ENCODE results near the gene PGM5.

Gene PGM5

DNA sequence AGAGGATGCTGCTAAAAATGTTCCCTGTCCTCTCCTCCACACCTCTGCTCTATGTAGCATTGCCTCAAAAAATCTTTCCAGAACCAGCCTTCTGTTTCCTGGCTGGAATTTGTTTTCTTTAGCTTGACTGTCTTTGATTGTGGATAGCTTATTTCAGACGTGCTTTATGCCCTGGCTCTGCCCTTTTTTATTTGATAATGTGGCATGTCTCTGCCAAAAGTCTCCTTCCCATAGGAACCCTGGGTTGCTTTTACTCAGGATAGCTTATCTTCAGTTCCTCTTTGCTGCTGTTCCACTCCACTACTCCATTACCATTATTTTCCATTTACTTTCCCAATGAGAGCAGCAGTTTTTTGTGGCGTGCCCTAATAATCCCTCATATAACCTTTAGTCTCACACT, 185.2 kb downstream of the PGM5 start:
- DNase-seq, result no peak

DNA sequence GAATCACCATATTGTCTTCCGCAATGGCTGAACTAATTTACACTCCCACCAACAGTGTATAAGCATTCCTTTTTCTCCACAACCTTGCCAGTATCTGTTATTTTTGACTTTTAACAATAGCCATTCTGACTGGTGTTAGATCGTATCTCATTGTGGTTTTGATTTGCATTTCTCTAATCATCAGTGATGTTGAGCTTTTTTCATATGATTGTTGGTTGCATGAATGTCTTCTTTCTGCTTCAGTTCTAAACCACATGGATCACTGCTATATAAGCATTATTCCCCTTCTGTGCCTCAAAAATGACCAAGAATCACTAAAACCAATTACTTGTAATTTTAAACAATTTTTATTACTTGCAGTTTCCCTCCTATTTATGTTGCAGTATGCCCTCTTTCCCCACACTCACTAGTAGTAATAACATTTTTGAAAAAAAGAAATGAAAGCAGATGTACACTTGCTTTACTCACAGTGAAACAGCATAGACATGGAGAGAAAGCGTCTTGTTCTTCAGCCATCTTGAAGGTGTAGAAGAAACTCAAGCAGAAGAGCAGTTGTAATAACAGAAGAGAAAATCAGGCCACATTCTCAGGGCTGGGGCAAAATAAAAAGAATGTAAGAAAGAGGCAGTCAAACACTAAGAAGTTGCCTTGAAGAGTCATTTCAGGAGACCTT, 188.8 kb downstream of the PGM5 start:
- no peak for DNase-seq

DNA sequence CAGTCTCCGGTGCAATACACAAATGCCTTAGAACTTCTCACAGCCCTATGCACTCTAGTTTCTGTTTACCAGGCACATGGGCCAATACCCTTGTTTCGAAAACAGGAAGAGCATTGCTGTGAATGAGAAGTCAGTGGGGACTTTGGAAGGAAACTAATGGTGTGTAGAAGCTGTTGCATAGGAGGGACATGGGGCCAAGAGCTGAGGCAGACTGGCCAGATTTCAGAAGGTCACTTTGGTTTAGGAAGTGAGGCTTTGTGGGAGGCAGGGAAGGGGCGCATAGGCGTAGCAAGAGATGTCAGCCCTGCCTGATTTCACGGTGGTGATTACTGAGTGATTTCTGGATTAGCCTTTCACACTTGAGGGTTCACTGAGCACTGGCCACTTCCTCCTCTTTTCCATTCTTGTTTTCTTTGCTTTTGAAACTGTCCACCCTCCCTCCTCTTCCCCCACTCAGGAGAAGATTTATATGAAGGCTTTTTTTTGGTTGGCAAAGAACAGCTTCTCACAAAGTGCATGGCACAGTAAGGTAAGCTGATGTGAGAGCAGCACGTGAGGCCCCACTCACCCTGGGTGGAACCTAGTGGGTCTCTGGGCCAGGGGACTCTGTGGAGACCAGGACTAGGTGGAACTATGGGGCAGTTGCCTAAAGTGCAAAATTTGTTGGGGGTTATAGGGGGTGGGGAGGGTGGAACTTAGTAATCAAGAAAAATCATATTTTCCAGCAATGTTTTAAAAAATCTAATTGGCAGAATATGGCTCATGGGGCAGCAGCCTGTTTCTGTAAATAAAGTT, 190.4 kb downstream of the PGM5 start:
- DNase-seq, result no peak

DNA sequence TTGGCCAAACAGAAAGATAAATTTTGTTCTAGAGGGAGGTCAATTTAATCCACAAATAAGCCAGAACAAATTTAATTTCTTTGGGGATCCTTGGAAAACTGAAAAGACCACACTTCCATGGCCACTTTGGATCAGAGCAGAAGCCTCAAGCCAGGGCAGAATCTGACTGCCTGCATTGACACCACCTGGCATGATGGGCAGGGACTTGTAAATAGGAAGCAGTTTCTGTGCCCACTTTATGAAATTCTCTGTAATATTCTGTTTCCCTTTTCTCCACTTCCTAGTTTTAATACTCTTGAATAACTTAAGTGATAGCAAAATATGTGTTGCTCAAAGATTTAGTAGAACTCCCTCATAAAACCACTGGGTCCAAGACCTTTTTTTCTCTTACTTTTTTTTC, 191.0 kb downstream of the PGM5 start:
- no peak for DNase-seq

DNA sequence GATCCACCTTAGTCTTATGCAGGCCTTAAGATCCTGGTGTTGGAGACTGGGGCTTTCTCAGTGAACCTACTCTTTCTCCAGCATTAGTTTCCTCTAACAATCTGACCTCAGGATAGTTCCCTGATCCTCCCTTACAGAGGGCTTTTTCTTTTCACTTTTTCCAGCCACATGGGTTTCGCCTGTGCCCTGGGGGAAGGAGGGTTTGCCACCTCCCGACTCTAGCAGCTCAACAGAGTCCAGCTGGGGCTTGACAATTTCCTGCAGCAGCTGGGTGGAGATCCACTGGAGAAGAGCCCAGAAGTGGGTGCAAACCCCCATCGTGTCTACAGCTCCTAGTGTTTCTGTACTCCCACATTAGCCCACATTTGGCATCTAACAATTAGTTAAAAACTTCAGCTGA, 191.8 kb downstream of the PGM5 start:
- DNase-seq, result no peak

DNA sequence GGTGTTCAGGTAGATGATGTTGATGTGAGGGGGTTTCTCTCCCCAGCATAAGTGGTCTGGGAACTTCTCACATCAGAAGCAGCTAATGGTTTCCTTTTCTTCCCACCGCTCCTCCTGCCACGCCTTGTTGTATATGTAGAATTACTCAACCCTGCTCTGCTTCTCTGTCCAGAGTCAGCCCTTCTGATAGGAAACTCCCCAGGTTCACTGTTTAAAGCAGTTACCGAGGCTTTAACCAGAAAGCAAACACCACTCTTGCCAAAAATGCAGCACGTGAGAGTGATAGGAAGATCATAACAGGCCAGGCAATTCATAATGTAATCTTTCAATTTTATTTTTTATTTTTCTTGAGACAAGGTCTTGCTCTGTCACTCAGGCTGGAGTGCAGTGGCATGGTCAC, 194.8 kb downstream of the PGM5 start:
- no peak for DNase-seq

DNA sequence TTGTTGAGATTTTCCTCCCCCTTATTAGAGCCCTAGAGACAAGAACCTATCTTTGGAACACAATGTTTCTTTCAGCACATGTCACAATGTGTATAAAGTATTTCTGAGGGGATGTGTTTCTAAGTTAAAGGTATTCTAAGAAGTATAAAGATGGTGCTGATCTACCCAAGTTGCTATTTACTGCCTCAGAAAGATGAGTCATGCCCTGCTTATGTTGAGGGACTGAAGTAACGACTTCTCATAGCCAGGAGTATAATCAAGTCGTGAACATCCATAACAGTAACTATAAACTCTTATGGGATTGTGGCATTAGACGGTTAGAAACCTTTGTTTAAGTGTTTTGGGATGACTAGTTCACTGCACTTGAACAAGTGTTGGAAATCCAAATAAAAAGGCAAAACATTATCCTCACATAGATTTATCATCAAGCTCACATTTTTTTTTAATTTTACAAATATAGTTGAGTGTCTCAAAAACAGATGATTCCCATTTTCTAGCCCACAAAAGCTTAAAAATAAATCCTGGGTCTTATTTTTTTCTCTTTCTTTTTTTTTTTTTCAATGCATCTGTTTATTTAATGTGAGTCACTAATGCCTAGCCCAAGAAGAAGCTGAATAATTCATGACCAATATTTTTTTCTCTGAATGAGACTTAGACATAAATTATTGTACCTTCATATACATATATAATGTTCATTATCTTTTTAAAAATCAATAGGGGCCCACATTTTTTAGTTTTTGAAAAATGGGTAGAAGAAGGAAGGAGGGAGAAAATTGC, 196.5 kb downstream of the PGM5 start:
- DNase-seq, result no peak

DNA sequence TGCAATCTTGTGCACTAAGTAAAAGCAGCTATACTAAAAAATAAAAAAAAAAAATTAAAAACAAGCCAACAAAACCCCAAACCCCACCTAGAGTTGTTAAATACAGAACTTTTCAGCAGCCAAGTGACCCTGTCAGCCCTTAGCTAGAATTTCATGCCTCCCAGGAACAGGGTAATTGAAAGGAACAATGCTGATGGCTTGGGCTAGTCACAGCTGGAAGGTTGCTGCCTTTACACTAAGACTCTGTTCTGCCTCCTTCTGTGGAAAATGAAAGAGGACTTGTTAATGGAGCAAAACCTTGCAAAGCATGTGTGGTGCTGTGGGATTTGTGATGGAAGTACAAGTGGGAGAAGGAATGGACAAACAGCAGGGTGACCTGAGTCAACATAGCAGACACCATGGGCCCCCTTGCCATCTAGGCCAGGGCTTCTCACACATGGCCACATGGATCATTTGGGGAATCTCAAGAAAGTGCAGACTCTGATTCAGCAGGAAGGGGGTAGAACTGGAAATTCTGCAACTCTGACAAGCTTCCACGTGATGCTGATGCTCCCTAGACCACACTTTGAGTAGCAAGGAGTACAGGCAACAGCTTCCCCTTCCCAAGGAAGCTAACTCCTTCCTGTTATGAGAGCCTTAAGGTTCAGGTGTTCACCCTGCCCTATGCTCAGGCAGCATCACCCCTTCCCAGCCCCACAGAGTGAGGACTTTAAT, 199.2 kb downstream of the PGM5 start:
- no peak for DNase-seq

DNA sequence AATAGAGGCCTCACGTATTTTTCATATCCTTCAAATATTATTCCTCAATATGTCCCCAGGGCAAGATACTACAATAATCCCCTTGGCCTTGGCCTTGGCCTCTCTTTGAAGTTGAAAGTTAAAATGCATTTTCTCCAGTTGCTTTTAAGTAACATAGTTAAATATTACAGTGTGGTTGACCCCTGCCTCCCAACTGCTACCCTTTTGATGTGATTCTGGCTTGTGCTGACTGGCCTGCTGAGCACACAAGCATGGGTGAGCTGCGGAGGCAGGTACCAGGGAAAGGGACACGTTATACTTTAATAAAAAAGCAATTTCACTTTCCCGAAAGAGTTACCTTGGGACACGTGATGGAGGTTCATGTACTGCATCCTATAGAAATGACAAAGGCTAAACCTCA, 202.1 kb downstream of the PGM5 start:
- no peak for DNase-seq

DNA sequence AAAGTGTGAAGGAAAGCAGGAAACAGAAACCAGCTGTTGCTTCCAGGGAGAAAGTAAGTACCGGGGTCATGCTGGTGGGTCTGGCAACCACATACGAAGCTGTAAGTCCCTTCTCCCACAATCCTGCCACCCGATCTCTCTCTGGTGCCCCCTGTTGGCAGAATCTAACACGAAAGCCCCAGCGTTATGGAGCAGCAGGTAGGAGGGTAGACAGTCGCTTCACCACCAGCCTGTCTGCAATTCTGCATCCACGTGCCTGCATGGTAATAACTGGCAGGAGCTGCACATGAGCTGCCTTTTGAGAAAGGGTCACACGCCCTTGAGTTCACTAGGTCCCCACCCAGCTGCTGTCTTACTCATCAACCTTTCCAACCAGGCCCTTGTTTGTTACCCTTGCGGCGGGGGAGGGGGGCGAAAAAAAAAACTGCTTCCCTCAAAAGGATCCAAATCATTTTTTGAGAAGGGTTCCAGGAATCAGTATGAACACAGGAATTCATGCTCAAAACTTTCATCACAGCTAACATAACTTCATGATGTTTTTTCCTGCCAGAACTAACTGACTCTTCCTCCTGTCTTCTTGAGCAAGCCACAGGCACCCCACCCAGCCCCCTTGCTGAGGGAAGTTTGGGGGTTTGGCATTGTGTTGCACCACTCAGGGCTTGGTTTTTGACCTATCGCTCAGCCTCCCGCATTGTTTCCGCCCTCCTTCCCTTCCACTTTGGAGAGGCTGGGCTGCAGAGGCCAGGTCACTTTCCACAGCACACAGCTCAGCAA, 203.8 kb downstream of the PGM5 start:
- DNase-seq, result no peak

DNA sequence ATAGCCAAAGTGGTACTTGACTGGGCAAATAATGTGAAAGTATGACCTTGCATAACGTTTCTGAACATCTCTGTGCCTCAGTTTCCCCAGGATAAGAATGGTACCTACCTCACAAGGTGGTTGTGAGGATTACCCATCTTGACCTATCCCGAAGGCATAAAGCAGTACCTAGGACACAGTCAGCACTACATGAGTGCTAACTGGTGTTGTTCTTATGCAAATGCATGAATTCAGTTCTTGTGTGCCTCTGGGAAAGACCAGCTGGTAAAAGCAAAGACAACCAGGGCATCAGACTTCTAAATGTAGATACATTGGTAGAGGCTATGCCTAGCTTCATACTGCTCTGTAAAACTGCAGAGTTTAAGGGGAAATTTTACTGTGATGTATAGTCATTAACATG, 206.1 kb downstream of the PGM5 start:
- DNase-seq, result no peak

DNA sequence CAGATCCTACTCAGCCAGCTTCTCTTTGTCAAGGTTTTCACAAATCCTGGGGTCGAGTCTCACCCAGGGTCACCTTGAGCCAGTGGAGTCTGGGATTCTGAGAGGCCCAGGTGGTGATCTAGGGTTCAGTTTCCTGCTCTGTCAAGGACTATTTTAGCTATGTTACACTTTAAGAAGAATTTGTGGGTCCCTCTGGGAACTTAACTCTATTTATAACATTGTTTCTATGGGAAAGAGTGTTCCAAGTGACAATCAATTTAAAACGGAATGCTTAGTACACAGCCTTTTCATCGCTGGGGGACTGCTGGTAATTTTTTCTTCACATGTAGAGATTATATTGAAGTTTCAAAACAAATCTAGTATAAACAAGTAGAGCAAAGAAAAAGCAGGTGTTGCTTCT, 211.2 kb downstream of the PGM5 start:
- no peak for DNase-seq

DNA sequence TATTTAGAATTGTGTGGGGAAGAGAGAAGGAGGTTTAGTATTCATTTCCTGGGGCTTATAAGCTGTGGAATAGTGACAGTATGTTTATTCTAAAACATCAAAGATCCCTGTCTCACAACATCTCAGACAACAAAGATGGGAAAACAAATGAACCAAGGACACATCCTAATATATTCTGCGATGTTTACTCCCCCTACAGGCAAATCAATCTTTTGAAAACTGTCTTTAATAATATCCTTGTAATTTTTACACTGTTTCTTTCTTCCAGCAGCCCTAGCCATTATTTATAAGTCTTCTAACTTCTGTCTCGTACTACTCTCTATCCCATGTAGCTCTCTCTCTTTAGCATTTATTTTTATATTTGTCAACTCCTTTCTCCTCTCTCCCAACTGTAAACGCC, 217.7 kb downstream of the PGM5 start:
- no peak for DNase-seq

DNA sequence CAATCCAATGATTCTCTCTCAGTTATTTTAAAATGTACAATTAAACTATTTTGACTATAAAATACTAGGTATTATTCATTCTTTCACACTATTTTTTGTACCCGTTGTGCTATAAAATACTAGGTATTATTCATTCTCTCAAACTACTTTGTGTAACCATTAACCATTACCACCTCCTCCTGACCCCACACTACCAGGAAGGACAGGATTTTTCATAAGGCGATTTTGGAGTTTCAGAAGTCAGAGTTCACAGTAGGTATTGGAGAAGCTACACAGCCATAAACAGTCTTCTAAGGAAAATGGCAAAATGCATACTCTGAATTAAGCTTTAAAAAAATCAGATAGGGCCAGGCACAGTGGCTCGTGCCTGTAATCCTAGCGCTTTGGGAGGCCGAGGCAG, 219.4 kb downstream of the PGM5 start:
- no peak for DNase-seq

DNA sequence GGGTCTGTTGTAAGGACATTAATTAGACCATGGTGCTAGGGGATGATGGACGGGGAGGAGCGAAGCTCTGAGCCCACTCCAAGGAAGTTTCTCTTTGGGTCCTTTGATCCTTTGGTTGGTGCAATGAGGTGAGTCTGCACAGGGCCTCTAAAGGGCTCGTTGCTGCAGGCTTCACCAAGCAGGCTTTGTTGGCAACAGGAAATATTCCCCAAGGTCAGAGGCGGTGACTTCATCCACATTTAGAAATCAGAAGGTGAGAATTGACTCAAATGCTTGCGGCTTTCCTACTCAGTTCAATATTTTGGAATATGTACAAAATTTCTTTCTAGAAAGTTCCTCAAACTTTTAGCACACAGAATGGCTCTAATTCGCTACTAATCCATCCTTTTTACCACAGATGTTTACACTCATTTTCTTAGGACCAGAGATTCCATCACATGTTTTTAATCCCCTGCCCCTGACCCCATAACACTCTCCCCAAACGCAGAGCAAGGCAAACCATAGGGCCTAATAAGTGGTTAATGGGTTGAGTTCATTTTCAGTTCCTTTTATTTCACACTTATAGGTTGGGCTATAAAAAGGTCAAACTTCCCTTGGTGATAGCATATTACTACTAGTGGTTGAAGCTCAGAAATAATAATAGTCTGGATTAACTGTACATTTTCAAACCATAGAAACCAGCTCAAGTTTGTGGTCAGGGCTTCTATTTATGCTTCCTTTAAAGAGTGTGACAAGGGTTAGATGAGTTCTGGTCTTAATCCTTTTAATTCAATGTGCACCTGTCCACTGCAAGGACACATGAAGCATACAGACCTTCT, 221.6 kb downstream of the PGM5 start:
- no peak for DNase-seq

All from activated gamma-delta T cell (primary cell).